GM19467 (cell line): Measurements from ENCODE around the gene APOA1.
"Not testable (repeated sequence)": the region's sequence is repeated elsewhere in the genome, so short reads cannot be mapped to it uniquely, and the experiment has no call there.

Experiments used
- ATAC-seq: cut with Tn5 transposase; IDR thresholded peaks from one replicate; pipeline ENCODE4 v1.9.1; 2021; ENCODE audit warnings: mild to moderate bottlenecking, moderate library complexity; ENCODE audit not compliant: unreplicated experiment

Gene APOA1

GRCh38 chr11:116835042-116835772 lies 2.2 kb downstream of the APOA1 start:
- no peak for ATAC-seq

DNA sequence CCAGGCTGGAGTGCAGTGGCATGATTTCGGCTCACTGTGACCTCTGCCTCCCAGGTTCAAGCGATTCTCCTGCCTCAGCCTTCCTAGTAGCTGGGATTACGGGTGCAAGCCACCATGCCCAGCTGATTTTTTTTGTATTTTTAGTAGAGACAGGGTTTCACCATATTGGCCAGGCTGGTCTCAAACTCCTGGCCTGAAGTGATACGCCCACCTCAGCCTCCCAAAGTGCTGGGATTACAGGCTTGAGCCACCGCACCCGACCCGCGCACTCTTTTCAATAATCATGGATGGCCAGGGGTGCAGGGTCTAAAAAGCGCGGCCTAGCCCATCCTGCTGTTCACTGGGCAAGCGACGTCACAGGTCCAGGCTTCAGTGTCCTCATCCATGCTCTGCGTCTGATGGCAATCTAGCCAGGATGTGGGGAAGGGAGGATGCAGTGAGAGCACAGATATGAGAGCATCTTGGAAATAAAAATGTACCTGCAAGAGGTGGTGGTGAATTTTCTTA lies 2.8 kb downstream of the APOA1 start:
- not testable (repeated sequence) for ATAC-seq

GRCh38 chr11:116833816-116834534 lies 3.4 kb downstream of the APOA1 start:
- ATAC-seq, result no peak

- no peak for ATAC-seq
Observed at GRCh38 chr11:116833491-116833815, 4.0 kb downstream of the APOA1 start.

- no peak for ATAC-seq
Observed at GRCh38 chr11:116832350-116833290, 4.8 kb downstream of the APOA1 start.

GRCh38 chr11:116831790-116832349 lies 5.6 kb downstream of the APOA1 start:
- no peak for ATAC-seq

- no peak for ATAC-seq
Observed at GRCh38 chr11:116830184-116830912, 7.1 kb downstream of the APOA1 start.

DNA sequence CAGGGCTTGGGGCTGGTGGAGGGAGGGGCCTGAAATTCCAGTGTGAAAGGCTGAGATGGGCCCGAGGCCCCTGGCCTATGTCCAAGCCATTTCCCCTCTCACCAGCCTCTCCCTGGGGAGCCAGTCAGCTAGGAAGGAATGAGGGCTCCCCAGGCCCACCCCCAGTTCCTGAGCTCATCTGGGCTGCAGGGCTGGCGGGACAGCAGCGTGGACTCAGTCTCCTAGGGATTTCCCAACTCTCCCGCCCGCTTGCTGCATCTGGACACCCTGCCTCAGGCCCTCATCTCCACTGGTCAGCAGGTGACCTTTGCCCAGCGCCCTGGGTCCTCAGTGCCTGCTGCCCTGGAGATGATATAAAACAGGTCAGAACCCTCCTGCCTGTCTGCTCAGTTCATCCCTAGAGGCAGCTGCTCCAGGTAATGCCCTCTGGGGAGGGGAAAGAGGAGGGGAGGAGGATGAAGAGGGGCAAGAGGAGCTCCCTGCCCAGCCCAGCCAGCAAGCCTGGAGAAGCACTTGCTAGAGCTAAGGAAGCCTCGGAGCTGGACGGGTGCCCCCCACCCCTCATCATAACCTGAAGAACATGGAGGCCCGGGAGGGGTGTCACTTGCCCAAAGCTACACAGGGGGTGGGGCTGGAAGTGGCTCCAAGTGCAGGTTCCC lies 7.8 kb downstream of the APOA1 start, which contains the start of gene APOC3:
Gene APOC3 (plus strand): TSS at position 383 of the 659 bp plus-strand sequence. CDS start 676 bp downstream, outside the sequence.
- no peak for ATAC-seq

- no peak for ATAC-seq
Observed at GRCh38 chr11:116828632-116829524, 8.5 kb downstream of the APOA1 start.

DNA sequence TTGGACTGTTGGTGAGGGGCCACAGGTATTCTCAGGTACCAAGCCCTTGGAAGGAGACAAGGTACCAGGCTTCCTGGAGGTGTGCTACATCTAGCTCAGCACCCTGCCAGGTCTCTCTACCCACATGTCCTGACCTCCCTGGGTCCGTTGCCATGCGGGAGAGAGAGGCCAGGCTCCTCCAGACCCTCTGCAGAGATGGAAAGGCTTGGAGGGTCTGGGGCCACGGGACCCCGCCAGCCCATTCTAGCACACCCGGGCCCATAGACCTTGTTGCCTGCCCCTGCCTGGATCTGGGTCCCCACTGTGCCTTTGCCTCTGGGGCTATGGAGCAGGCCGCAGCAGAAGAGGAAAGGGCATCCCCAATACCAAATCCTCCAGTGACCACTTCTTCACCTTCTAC lies 10.0 kb downstream of the APOA1 start:
- ATAC-seq, result no peak

GRCh38 chr11:116826751-116827431 lies 10.5 kb downstream of the APOA1 start:
- no peak for ATAC-seq

- ATAC-seq, result no peak
Observed at GRCh38 chr11:116825854-116826750, 11.3 kb downstream of the APOA1 start.

- no peak for ATAC-seq
Observed at GRCh38 chr11:116825434-116825833, 12.0 kb downstream of the APOA1 start.

DNA sequence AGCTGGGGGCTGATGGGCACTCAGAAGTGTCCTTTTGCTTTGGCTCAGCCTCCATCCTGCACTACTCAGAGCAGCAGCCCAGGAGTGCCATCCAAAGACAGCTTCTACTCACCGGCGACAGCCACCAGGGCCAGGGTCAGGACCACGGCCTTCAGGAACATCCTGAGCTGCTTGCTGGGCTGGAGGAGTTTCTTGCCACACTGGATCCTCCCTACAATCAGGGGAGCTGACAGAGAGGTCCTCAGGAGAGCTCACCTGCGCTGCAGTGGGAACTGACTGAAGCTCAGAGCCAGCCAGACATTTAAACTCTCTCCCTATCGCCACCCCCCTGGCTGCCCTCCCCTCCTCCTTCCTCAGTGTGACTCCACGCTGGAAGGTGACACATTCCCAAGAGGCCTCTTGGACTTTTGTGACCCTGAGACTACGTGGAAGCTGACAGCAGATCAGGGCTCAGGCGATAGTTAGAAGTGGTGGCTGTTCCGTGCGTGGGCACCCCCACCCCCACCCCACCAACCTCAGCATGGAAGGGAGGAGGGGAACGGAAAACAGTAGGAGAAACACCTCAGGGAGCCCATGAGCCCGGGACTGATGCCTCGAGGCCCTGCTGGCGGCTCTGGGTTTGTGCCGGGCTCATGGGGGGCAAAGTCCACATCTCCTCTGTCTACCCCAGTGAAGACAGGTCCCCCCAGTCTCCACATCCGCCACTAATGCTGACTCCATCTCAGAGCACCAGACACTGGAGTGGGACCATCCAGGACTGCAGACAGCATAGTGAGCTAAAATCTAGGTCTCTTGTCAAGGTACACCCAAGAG lies 14.2 kb downstream of the APOA1 start, which contains the start of gene APOA4:
Gene APOA4 (minus strand): TSS at position 274 of the 813 bp plus-strand sequence. CDS start 113 bp downstream, at position 161.
- ATAC-seq, result no peak

DNA sequence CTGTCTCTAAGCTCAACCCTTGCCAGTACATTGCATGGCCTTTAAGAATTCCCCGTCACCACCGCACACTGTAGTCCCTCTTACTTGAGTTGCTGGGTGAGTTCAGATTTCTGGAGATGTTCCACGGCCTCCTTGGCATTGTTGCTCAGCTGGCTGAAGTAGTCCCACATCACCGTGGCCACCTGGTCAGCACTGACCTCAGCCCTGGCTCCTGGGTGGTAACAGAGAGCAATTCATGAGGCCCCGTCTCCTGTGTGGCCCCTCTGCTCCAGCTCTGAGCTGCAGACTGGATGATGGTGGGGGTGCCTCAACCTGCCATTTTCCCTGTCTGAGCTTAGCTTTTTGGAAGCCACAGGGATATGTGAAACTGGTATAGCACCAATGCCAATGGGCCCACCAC lies 14.8 kb downstream of the APOA1 start:
- ATAC-seq, result no peak
